ENCODE data around the gene EOLA2. TPM values are rescaled to one million over a fixed set of nuclear protein-coding genes. Genes with fewer than 3 reads are reported as not detected.
"Not testable (repeated sequence)": the region's sequence is repeated elsewhere in the genome, so short reads cannot be mapped to it uniquely, and the experiment has no call there.

EOLA2 gene
- total RNA-seq, 1 donor from 2014 or later: 22.8 TPM

- no peaks in the 10 kb centered on the region for H3K9me3 ChIP-seq
- H3K36me3 ChIP-seq: no peaks in the 10 kb centered on the region
- no peaks in the 10 kb centered on the region for H3K27me3 ChIP-seq
- H3K27ac ChIP-seq: no peak overlapping the region
- DNase-seq (ENCODE audit: low spot score in 2 of 2): no peak
- peaks cover 0 to 6% of the 10 kb centered on the region in 2 donors for H3K4me1 ChIP-seq
- TF ChIP-seq CTCF (IDR thresholded peaks at IDR 0.05): no peak
- intact Hi-C loops (cut with DNase I): no loop called here
- no peak overlapping the region for H3K4me3 ChIP-seq
Observed at GRCh38 chrX:149948016-149948415, 9.7 kb upstream of the EOLA2 start.

- H3K36me3 ChIP-seq; H3K9me3 ChIP-seq; H3K4me1 ChIP-seq; H3K27me3 ChIP-seq; intact Hi-C loops (cut with DNase I); H3K4me3 ChIP-seq; DNase-seq (ENCODE audit: low spot score in 2 of 2); H3K27ac ChIP-seq: not testable (repeated sequence)
Observed at GRCh38 chrX:149946932-149947331, 8.6 kb upstream of the EOLA2 start.

- H3K4me3 ChIP-seq; H3K27me3 ChIP-seq; H3K27ac ChIP-seq; H3K36me3 ChIP-seq; H3K4me1 ChIP-seq; DNase-seq (ENCODE audit: low spot score in 2 of 2); intact Hi-C loops (cut with DNase I); H3K9me3 ChIP-seq: not testable (repeated sequence)
Observed at GRCh38 chrX:149945820-149946219, 7.5 kb upstream of the EOLA2 start.

GRCh38 chrX:149945087-149945670 lies 6.9 kb upstream of the EOLA2 start:
- intact Hi-C loops (cut with DNase I); H3K9me3 ChIP-seq; H3K4me3 ChIP-seq; H3K36me3 ChIP-seq; H3K27ac ChIP-seq; H3K27me3 ChIP-seq; H3K4me1 ChIP-seq; DNase-seq (ENCODE audit: low spot score in 2 of 2): not testable (repeated sequence)

- intact Hi-C loops (cut with DNase I); H3K4me1 ChIP-seq; H3K36me3 ChIP-seq; H3K27me3 ChIP-seq; DNase-seq (ENCODE audit: low spot score in 2 of 2); H3K9me3 ChIP-seq: not testable (repeated sequence)
- Histone ChIP-seq H3K27ac (peak overlapping the region in 1 of 2 donors; percentile 21), H3K4me3 (peak overlapping the region in 1 of 2 donors; percentile 55)
- peak; percentile 36 to 59 (median 58) for TF ChIP-seq CTCF (IDR thresholded peaks at IDR 0.05)
Observed at GRCh38 chrX:149940674-149941024, 2.4 kb upstream of the EOLA2 start.

GRCh38 chrX:149939905-149940673 lies 1.8 kb upstream of the EOLA2 start:
- H3K4me3 ChIP-seq: peak overlapping the region; percentile 47 to 77
- no peak for TF ChIP-seq CTCF (IDR thresholded peaks at IDR 0.05)
- peak overlapping the region; percentile 85 to 96 for H3K27ac ChIP-seq
- H3K36me3 ChIP-seq: no peaks in the 10 kb centered on the region
- intact Hi-C loops (cut with DNase I): loop anchor here (10.0 kb wide), 2 partner anchors 955 to 1455 kb away; partner anchors contain the start of genes CD99L2 and VMA21
- no peaks in the 10 kb centered on the region for H3K27me3 ChIP-seq
- H3K9me3 ChIP-seq: no peaks in the 10 kb centered on the region
- DNase-seq (ENCODE audit: low spot score in 2 of 2): peak; percentile 85 to 97
- H3K4me1 ChIP-seq: peaks cover 0 to 4% of the 10 kb centered on the region in 2 donors

GRCh38 chrX:149939655-149939904 lies 1.3 kb upstream of the EOLA2 start:
- no peak for DNase-seq (ENCODE audit: low spot score in 2 of 2)
- intact Hi-C loops (cut with DNase I): loop anchor here (10.0 kb wide), 2 partner anchors 955 to 1455 kb away; partner anchors contain the start of genes CD99L2 and VMA21
- Histone ChIP-seq H3K27me3 (no peaks in the 10 kb centered on the region), H3K4me1 (peaks cover 0 to 4% of the 10 kb centered on the region in 2 donors), H3K9me3 (no peaks in the 10 kb centered on the region), H3K4me3 (peak overlapping the region; percentile 47 to 77), H3K36me3 (no peaks in the 10 kb centered on the region), H3K27ac (peak overlapping the region; percentile 85 to 96)
- TF ChIP-seq CTCF (IDR thresholded peaks at IDR 0.05): no peak

Data from ascending aorta (tissue), 2 donors.